WTC11 (cell line): Measurements from ENCODE around the gene RTBDN. TPM values are rescaled to one million over a fixed set of nuclear protein-coding genes. Genes with fewer than 3 reads are reported as not detected.

Experiments
- ATF1 ChIP-seq: sonication (generic); formaldehyde crosslinking; IDR thresholded peaks from 2 replicates; pipeline ENCODE4 v1.8.1; 2023; ENCODE audit warnings: mild to moderate bottlenecking, moderate library complexity, missing genetic modification reagents
- CBFB ChIP-seq: sonication (generic); formaldehyde crosslinking; IDR thresholded peaks from 2 replicates; pipeline ENCODE4 v1.8.1; 2022; ENCODE audit warnings: mild to moderate bottlenecking, low read depth, missing genetic modification reagents
- EMX1 ChIP-seq: fragments of 250-450 bp; sonication (Bioruptor Pico); IDR thresholded peaks from 2 replicates; pipeline ENCODE4 v1.8.0; 2021; ENCODE audit warnings: mild to moderate bottlenecking
- ERG ChIP-seq: fragments of 250-450 bp; sonication (Bioruptor Pico); IDR thresholded peaks from 2 replicates; pipeline ENCODE4 v1.8.0; 2021; ENCODE audit warnings: mild to moderate bottlenecking
- FOXJ3 ChIP-seq: sonication (generic); formaldehyde crosslinking; IDR thresholded peaks from 2 replicates; pipeline ENCODE4 v1.9.0; 2021; ENCODE audit warnings: missing genetic modification reagents, mild to moderate bottlenecking, borderline replicate concordance
- GRHL2 ChIP-seq: fragments of 250-450 bp; sonication (Bioruptor Pico); IDR thresholded peaks from 2 replicates; pipeline ENCODE4 v1.8.0; 2022; ENCODE audit warnings: mild to moderate bottlenecking, moderate library complexity; ENCODE audit not compliant: insufficient replicate concordance, severe bottlenecking
- IRF1 ChIP-seq: sonication (generic); formaldehyde crosslinking; IDR thresholded peaks from 2 replicates; pipeline ENCODE4 v1.8.0; 2023; ENCODE audit warnings: missing genetic modification reagents
- IRF2 ChIP-seq: sonication (generic); formaldehyde crosslinking; IDR thresholded peaks from 2 replicates; pipeline ENCODE4 v1.8.0; 2022; ENCODE audit warnings: low read depth, missing genetic modification reagents, borderline replicate concordance
- JAZF1 ChIP-seq: fragments of 250-450 bp; sonication (Bioruptor Pico); IDR thresholded peaks from 2 replicates; pipeline ENCODE4 v1.9.0; 2021; ENCODE audit warnings: moderate library complexity, mild to moderate bottlenecking, inconsistent platforms
- NFATC4 ChIP-seq: fragments of 250-450 bp; sonication (Bioruptor Pico); IDR thresholded peaks from 2 replicates; pipeline ENCODE4 v1.9.0; 2021; ENCODE audit warnings: mild to moderate bottlenecking
- NFYB ChIP-seq: sonication (generic); formaldehyde crosslinking; conservative IDR thresholded peaks from 2 replicates; pipeline ENCODE4 v1.8.0; 2022; ENCODE audit warnings: low read depth, missing genetic modification reagents
- NR2C2 ChIP-seq: sonication (generic); formaldehyde crosslinking; IDR thresholded peaks from 2 replicates; pipeline ENCODE4 v1.8.0; 2022; ENCODE audit warnings: mild to moderate bottlenecking, missing genetic modification reagents
- PREB ChIP-seq: sonication (generic); formaldehyde crosslinking; IDR thresholded peaks from 2 replicates; pipeline ENCODE4 v1.8.1; 2022; ENCODE audit warnings: mild to moderate bottlenecking, missing genetic modification reagents, moderate library complexity, borderline replicate concordance
- ZNF121 ChIP-seq: sonication (generic); formaldehyde crosslinking; IDR thresholded peaks from 2 replicates; pipeline ENCODE4 v1.8.0; 2023; ENCODE audit warnings: missing genetic modification reagents
- ZNF396 ChIP-seq: fragments of 250-450 bp; sonication (Bioruptor Pico); IDR thresholded peaks from 2 replicates; pipeline ENCODE4 v1.8.0; 2021; ENCODE audit warnings: mild to moderate bottlenecking, moderate library complexity, borderline replicate concordance
- ZNF425 ChIP-seq: fragments of 250-450 bp; sonication (Bioruptor Pico); conservative IDR thresholded peaks from 2 replicates; pipeline ENCODE4 v1.9.0; 2021; ENCODE audit warnings: mild to moderate bottlenecking
- ZNF671 ChIP-seq: fragments of 250-450 bp; sonication (Bioruptor Pico); IDR thresholded peaks from 2 replicates; pipeline ENCODE4 v1.8.0; 2021; ENCODE audit warnings: mild to moderate bottlenecking
- total RNA-seq: library from RNA; stranded (reverse); gene quantifications from 3 replicates; pipeline ENCODE4 v1.2.3, GENCODE V29; 2021
- TF ChIP-seq, protein P1 (sequence below): sonication (generic); formaldehyde crosslinking; conservative IDR thresholded peaks from 2 replicates; pipeline ENCODE4 v1.8.1; 2023; ENCODE audit warnings: mild to moderate bottlenecking, low read depth, missing genetic modification reagents, moderate library complexity
- TF ChIP-seq, protein P2 (sequence below): sonication (generic); formaldehyde crosslinking; IDR thresholded peaks from 2 replicates; pipeline ENCODE4 v1.8.0; 2022; ENCODE audit warnings: missing genetic modification reagents
- TF ChIP-seq, protein P3 (sequence below): sonication (generic); formaldehyde crosslinking; IDR thresholded peaks from 2 replicates; pipeline ENCODE4 v1.8.1; 2023; ENCODE audit warnings: mild to moderate bottlenecking, missing genetic modification reagents, moderate library complexity
- TF ChIP-seq, protein P4 (sequence below): sonication (generic); formaldehyde crosslinking; IDR thresholded peaks from 2 replicates; pipeline ENCODE4 v1.8.1; 2023; ENCODE audit warnings: mild to moderate bottlenecking, missing genetic modification reagents, borderline replicate concordance

RTBDN gene
- total RNA-seq, 1 experiment from 2014 or later: 2.4 TPM

DNA sequence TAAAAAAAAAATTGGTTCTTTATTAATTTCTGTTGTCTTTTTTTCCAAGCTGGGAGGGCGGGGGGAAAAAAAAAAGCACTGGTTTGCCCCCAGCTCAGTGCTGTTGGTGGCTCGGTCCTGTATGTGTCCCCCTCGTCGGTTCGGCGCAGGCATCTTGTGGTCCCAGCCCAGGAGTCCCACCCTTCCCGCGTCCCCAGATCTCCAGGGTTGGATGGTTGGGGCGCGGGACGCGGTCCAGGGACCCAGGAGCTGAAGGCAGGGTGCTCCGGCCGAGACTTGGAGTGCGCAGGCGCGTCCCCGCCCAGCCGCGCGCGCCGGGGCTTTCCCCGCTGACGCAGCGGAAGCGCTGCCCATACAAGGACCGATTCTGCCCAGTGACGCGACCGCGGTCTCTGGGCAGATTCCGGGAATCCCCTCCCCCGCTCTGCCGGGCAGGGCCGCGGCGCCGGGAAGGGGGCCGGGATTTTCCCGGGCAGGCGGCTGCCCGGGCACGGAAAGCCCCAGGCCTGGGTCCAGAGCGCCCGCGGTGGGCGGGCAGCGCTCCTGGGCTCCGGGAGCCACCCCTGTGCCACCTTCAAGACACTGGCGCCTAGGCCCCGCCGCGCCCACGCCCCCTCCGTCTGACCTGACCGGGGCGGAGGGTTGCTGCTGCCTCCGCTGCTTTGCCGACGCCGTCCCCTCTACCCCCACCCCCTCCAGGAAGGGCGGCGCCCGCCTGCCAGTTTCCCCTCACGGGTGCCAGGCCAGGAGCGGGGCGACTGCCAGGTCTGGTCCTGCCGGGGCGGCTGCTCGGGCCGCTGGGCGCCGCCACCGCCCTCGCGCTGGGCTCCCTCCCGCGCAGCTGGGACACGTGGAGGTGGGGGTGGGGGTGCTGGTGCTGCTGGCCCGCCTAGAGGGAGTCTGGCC, 40.8 kb downstream of the RTBDN start (continued):
- TF ChIP-seq ZNF425 (CRISPR knock-in tag): no peak
- TF ChIP-seq ZNF121 (CRISPR knock-in tag): no peak
- TF ChIP-seq GRHL2 (CRISPR knock-in tag): no peak
- TF ChIP-seq, protein P1, sequence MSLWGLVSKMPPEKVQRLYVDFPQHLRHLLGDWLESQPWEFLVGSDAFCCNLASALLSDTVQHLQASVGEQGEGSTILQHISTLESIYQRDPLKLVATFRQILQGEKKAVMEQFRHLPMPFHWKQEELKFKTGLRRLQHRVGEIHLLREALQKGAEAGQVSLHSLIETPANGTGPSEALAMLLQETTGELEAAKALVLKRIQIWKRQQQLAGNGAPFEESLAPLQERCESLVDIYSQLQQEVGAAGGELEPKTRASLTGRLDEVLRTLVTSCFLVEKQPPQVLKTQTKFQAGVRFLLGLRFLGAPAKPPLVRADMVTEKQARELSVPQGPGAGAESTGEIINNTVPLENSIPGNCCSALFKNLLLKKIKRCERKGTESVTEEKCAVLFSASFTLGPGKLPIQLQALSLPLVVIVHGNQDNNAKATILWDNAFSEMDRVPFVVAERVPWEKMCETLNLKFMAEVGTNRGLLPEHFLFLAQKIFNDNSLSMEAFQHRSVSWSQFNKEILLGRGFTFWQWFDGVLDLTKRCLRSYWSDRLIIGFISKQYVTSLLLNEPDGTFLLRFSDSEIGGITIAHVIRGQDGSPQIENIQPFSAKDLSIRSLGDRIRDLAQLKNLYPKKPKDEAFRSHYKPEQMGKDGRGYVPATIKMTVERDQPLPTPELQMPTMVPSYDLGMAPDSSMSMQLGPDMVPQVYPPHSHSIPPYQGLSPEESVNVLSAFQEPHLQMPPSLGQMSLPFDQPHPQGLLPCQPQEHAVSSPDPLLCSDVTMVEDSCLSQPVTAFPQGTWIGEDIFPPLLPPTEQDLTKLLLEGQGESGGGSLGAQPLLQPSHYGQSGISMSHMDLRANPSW (CRISPR knock-in tag): no peak
- TF ChIP-seq IRF1 (CRISPR knock-in tag): no peak
- no peak for TF ChIP-seq IRF2 (CRISPR knock-in tag)
- no peak for TF ChIP-seq PREB (CRISPR knock-in tag)
- no peak for TF ChIP-seq CBFB (CRISPR knock-in tag)
- TF ChIP-seq JAZF1: no peak
- TF ChIP-seq, protein P2, sequence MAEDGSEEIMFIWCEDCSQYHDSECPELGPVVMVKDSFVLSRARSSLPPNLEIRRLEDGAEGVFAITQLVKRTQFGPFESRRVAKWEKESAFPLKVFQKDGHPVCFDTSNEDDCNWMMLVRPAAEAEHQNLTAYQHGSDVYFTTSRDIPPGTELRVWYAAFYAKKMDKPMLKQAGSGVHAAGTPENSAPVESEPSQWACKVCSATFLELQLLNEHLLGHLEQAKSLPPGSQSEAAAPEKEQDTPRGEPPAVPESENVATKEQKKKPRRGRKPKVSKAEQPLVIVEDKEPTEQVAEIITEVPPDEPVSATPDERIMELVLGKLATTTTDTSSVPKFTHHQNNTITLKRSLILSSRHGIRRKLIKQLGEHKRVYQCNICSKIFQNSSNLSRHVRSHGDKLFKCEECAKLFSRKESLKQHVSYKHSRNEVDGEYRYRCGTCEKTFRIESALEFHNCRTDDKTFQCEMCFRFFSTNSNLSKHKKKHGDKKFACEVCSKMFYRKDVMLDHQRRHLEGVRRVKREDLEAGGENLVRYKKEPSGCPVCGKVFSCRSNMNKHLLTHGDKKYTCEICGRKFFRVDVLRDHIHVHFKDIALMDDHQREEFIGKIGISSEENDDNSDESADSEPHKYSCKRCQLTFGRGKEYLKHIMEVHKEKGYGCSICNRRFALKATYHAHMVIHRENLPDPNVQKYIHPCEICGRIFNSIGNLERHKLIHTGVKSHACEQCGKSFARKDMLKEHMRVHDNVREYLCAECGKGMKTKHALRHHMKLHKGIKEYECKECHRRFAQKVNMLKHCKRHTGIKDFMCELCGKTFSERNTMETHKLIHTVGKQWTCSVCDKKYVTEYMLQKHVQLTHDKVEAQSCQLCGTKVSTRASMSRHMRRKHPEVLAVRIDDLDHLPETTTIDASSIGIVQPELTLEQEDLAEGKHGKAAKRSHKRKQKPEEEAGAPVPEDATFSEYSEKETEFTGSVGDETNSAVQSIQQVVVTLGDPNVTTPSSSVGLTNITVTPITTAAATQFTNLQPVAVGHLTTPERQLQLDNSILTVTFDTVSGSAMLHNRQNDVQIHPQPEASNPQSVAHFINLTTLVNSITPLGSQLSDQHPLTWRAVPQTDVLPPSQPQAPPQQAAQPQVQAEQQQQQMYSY (CRISPR knock-in tag): no peak
- TF ChIP-seq, protein P3, sequence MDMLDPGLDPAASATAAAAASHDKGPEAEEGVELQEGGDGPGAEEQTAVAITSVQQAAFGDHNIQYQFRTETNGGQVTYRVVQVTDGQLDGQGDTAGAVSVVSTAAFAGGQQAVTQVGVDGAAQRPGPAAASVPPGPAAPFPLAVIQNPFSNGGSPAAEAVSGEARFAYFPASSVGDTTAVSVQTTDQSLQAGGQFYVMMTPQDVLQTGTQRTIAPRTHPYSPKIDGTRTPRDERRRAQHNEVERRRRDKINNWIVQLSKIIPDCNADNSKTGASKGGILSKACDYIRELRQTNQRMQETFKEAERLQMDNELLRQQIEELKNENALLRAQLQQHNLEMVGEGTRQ (CRISPR knock-in tag): peak; percentile 29; the same call in 1 of the 2 replicates
- no peak for TF ChIP-seq NFATC4 (CRISPR knock-in tag)
- 0 out of 2 replicates have a peak, but pooled peaks have one; percentile 37 for TF ChIP-seq ATF1 (CRISPR knock-in tag)
- TF ChIP-seq EMX1 (CRISPR knock-in tag): no peak
- no peak for TF ChIP-seq NR2C2 (CRISPR knock-in tag)
- TF ChIP-seq ZNF671: no peak
- TF ChIP-seq, protein P4, sequence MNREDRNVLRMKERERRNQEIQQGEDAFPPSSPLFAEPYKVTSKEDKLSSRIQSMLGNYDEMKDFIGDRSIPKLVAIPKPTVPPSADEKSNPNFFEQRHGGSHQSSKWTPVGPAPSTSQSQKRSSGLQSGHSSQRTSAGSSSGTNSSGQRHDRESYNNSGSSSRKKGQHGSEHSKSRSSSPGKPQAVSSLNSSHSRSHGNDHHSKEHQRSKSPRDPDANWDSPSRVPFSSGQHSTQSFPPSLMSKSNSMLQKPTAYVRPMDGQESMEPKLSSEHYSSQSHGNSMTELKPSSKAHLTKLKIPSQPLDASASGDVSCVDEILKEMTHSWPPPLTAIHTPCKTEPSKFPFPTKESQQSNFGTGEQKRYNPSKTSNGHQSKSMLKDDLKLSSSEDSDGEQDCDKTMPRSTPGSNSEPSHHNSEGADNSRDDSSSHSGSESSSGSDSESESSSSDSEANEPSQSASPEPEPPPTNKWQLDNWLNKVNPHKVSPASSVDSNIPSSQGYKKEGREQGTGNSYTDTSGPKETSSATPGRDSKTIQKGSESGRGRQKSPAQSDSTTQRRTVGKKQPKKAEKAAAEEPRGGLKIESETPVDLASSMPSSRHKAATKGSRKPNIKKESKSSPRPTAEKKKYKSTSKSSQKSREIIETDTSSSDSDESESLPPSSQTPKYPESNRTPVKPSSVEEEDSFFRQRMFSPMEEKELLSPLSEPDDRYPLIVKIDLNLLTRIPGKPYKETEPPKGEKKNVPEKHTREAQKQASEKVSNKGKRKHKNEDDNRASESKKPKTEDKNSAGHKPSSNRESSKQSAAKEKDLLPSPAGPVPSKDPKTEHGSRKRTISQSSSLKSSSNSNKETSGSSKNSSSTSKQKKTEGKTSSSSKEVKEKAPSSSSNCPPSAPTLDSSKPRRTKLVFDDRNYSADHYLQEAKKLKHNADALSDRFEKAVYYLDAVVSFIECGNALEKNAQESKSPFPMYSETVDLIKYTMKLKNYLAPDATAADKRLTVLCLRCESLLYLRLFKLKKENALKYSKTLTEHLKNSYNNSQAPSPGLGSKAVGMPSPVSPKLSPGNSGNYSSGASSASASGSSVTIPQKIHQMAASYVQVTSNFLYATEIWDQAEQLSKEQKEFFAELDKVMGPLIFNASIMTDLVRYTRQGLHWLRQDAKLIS: no peak
- no peak for TF ChIP-seq ZNF396 (CRISPR knock-in tag)
- TF ChIP-seq FOXJ3: no peak
- TF ChIP-seq NFYB (CRISPR knock-in tag): no peak
- no peak for TF ChIP-seq ERG (CRISPR knock-in tag)
